GM12864 (cell line): ENCODE results near the gene ASIC4.

Source experiments
- DNase-seq: peaks from one replicate; pipeline ENCODE4 v3.0.0-alpha.2; 2011; ENCODE audit warnings: low read depth
- H3K4me3 ChIP-seq: 2 replicates; pipeline ENCODE4 v1.5.1; 2011; ENCODE audit warnings: mild to moderate bottlenecking, low read depth, low read length, control low read depth
- TF ChIP-seq, protein P1 (sequence below): IDR thresholded peaks from 2 replicates; pipeline ENCODE4 v1.5.1; 2011; ENCODE audit warnings: low read depth, mild to moderate bottlenecking, moderate library complexity, low read length, control low read depth, inconsistent platforms; ENCODE audit errors: missing control alignments

Gene ASIC4

DNA sequence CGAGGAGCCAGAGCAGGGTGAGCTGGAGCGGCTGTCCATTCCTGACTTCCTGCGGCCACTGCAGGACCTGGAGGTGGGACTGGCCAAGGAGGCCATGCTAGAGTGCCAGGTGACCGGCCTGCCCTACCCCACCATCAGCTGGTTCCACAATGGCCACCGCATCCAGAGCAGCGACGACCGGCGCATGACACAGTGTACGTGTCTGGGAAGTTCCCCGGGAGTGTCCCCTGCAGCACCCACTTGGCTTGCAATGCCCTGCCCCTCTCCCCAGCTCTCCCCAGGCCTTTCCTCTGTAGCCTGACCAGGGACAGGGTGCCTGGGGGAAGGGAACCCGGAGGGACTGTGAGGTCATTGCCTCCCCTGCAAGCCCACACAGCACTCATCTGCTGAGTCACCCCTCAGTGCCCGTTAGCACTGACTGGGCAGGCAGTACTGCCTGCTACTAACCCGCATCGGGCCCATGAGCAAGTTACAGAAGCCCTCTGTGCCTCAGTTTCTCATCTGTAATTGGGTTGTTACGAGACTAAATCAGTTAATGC is 45.0 kb upstream of the ASIC4 start:
- TF ChIP-seq, protein P1, sequence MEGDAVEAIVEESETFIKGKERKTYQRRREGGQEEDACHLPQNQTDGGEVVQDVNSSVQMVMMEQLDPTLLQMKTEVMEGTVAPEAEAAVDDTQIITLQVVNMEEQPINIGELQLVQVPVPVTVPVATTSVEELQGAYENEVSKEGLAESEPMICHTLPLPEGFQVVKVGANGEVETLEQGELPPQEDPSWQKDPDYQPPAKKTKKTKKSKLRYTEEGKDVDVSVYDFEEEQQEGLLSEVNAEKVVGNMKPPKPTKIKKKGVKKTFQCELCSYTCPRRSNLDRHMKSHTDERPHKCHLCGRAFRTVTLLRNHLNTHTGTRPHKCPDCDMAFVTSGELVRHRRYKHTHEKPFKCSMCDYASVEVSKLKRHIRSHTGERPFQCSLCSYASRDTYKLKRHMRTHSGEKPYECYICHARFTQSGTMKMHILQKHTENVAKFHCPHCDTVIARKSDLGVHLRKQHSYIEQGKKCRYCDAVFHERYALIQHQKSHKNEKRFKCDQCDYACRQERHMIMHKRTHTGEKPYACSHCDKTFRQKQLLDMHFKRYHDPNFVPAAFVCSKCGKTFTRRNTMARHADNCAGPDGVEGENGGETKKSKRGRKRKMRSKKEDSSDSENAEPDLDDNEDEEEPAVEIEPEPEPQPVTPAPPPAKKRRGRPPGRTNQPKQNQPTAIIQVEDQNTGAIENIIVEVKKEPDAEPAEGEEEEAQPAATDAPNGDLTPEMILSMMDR = no peak
- no peak overlapping the region for H3K4me3 ChIP-seq
- no peak for DNase-seq

DNA sequence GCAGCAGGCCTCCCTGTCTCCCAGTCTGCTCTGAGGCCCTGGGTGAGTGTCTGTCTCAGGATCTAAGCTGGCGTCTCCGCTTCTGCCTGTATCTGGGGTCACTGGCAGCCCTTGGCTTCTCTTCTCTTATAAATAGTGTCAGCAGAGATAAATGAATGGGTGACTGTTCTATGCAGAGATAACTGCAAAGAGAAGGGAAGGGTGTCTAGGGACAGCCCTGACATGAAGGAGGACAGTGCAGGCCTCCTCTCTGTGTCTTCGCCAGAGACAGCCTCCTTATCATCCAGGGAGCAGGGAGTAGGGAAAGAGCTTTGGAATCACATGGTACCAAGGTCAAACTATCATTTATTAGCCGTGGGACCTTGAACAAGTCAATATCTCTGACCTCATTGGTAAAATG is 43.9 kb upstream of the ASIC4 start:
- TF ChIP-seq, protein P1 = no peak
- no peak for DNase-seq

DNA sequence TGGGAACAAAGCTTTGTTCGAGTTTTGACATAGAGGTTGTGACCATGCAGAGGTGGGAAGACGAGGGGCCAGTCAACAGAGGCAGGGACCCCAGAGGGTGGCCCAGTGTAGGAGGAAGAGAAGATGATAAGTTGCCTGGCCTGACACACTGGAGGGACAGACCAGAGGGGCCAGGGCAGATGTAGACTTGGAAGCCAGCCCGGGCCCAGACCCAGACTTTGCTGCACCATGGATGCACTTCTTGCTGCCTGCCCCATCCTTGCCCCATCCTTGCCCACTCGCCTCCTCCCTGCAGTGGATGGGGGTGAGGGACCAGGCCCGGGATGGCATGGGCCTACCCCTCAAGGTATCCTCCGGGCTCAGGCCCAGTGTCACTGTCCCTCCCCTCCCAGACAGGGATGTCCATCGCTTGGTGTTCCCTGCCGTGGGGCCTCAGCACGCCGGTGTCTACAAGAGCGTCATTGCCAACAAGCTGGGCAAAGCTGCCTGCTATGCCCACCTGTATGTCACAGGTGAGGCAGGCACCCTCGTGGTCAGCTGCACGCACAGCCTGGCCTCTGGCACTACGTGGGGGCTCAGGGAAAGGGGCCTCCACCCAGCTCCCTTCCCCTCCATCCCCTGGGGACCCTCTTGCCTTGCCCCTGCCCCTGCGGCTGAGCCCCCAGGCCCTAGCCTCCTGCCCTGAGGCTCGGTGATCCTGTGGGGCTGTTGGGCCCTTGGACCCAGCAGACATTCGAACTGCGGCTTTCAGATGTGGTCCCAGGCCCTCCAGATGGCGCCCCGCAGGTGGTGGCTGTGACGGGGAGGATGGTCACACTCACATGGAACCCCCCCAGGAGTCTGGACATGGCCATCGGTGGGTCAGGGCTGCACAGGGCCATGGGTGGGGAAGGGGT is 42.6 kb upstream of the ASIC4 start:
- H3K4me3 ChIP-seq = no peak overlapping the region
- TF ChIP-seq, protein P1 = no peak
- no peak for DNase-seq

More for the DNA sequence above, 43.9 kb upstream of the ASIC4 start:
- no peak overlapping the region for H3K4me3 ChIP-seq

DNA sequence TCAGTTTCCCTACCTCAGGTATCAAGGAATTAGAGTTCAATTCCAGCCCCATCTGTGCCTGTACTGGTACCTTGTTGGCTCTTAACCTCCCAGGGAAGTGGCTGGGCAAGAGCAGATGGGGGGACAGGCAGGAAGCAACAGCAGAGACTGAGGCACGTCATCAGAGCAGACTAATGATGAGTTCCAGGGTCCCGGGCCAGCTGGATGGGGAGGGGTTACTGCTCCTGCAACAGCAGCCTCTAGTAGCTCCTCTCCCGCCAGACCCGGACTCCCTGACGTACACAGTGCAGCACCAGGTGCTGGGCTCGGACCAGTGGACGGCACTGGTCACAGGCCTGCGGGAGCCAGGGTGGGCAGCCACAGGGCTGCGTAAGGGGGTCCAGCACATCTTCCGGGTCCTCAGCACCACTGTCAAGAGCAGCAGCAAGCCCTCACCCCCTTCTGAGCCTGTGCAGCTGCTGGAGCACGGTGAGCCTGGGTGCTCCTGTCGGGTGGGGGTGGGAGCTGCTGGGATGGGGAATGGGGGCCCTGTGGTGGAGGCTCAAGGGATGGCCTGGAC is 41.6 kb upstream of the ASIC4 start:
- no peak for DNase-seq
- H3K4me3 ChIP-seq = no peak overlapping the region
- TF ChIP-seq, protein P1 = no peak

DNA sequence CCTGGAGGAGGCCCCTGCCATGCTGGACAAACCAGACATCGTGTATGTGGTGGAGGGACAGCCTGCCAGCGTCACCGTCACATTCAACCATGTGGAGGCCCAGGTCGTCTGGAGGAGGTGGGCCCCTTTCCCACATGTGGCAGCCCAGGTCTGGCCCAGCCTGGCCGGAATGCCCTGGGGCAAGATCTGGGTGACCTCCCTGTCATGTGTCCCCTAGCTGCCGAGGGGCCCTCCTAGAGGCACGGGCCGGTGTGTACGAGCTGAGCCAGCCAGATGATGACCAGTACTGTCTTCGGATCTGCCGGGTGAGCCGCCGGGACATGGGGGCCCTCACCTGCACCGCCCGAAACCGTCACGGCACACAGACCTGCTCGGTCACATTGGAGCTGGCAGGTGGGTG is 40.8 kb upstream of the ASIC4 start:
- DNase-seq = no peak
- H3K4me3 ChIP-seq = no peak overlapping the region
- TF ChIP-seq, protein P1 = no peak

DNA sequence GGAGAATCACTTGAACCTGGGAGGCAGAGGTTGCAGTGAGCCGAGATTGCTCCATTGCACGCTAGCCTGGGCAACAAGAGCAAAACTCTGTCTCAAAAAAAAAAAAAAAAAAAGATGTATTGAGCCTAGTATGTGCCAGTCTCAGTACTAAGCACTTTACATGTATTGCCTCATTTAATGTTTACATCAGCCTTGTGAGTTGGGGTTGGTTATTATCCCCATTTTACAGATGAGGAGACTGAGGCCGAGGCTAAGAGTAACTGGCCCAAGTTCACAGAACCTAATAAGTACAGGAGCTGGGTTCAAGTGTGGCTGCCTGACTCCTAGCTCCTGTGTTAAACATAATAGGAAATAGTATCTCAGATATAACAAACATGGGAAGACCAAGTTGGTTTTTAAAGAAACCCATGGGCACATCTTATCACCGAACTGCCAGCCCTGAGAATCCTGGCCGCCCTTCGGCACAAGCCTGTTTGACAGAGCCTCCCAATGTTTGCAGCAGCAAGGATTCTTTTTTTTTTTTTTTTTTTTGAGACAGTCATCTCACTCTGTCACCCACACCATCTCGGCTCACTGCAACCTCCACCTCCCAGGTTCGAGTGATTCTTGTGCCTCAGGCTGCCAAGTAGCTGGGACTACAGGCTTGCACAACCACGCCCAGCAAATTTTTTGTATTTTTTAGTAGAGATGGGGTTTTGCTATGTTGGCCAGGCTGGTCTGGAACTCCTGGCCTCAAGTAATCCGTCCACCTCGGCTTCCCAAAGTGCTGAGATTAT is 39.8 kb upstream of the ASIC4 start:
- H3K4me3 ChIP-seq = no peak overlapping the region
- TF ChIP-seq, protein P1 = no peak
- no peak for DNase-seq
